ENCODE results near the gene CCDC182. TPM values are rescaled to one million over a fixed set of nuclear protein-coding genes. Genes with fewer than 3 reads are reported as not detected.

CCDC182 gene
- total RNA-seq, 1 experiment from 2014 or later: not detected

DNA sequence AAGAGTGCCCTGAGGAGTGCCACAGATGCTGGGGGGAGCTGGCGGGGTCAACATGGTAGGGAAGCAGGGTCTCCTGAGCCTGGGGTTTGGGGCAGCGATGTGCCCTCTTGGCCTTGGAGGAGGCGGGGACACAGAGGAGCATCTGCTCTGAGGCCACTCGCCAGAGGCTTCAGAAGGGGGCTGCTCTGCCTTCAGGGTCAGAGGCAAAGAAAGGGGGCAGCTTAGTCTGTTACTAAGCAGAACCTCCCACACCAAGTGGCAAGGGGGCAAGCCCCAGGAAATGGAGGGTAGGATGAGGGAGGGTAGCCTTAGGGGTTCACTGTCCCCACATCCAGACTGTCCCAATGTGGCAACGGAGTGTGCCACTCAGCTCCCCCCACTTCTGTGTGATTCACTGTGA is 18.3 kb downstream of the CCDC182 start:
- no peak for DNase-seq (ENCODE audit: low read depth)

GRCh38 chr17:57726213-57726790 is 18.8 kb downstream of the CCDC182 start:
- no peak for DNase-seq (ENCODE audit: low read depth)

- DNase-seq (ENCODE audit: low read depth): no peak
Observed at GRCh38 chr17:57724729-57725125, 20.4 kb downstream of the CCDC182 start.

- DNase-seq (ENCODE audit: low read depth): peak; percentile 55
Observed at GRCh38 chr17:57724026-57724728, 20.9 kb downstream of the CCDC182 start.

- DNase-seq (ENCODE audit: low read depth): no peak
Observed at GRCh38 chr17:57723427-57724025, 21.6 kb downstream of the CCDC182 start.

DNA sequence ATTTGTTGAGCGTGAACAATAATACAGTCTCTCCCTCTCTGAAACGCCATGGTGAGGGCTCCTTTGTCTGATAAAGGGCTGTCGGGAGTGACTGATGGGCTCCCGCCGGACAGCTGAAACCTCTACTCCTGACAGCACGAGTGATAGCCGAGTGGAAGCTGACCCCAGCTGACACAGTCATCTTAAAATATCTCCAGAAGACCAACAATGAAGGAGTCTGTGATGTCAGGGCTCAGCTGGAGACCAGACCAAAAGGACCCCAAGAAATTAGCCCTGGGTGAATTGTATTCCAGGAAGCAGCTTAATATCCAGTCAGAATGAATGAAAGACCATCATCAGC is 22.4 kb downstream of the CCDC182 start:
- DNase-seq (ENCODE audit: low read depth): no peak

DNA sequence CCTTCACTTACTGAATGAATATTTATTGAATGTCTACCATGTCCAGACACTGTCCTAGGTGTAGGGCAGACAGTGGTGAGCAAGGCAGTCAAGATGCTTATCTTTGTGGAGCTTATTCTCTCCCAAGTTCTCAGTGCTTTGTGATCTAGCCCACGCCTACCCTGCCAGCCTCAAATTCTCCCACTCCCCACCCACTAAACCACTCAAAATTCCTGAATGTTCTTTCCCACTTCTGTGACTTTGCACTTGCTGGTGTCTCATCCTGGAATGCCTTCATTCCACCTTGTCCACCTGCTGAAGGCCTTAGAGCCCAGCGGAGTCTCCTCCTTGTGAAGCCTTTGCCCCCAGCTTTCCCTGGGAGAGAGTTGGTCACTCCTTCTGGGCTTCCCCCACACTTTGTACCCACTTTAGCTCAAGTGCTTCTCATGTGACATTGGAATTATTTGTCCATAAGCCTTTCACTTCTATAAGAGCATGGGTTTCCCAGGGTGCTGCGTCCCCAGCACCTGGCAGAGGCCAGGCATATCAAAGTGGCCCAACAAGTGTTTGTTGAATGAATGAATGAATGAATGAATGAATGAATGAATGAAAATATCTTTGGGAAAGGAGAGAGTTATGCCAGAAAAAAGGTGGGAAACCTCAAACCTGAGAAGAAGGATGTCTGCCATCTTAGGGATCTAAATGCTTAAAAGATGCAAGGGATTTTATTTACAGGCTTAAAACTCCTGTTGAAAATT is 23.0 kb downstream of the CCDC182 start:
- DNase-seq (ENCODE audit: low read depth): no peak

DNA sequence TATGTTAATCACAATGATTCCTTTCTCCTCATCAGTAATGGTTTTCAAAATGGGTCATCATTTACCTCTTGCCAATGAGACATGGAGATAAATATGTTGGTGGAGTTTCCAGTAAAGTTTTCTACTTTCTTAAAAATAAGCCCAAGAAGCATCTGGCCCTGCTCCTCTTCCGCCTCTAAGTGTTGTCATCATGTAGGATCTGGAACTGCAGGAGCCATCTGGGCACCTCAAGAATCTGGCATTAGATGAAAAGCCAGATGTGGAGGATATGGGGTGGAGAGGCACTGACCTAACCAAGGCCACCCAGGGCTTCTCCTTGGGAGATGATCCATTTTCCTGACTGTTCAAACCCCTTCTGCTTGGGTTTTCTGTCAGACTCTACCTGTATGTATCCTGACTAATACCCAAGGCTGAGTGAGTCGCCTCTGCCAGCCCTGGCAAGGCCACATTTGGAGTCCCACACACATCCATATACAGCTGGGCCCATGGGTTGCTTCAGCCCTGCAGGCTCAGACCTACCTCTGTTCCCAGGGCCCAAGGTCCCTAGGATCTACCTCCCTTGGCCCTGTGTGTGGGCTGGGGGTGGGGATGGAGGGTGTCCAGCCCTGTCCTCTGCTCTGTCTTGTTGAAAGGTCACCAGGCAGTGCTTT is 24.6 kb downstream of the CCDC182 start:
- no peak for DNase-seq (ENCODE audit: low read depth)

- DNase-seq (ENCODE audit: low read depth): no peak
Observed at GRCh38 chr17:57718878-57719277, 26.2 kb downstream of the CCDC182 start.

DNA sequence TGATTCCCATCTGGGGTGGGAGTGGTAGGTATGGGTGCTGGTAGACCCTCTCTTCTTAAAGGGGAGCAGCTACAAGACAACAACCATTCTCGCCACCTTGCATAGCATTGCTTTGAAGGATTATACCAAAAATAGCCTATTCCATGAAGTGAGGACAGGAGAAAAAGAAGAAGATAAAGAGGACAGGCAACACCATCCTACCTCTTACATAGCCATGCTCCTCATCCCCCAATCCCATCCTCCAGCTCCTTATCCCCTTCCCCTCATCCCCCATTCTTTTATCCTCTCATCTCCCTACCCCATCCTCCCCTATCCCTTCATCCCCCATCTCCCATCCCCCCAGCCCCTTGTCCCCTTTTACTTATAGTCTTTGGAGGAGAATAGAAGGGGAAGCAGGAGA is 29.1 kb downstream of the CCDC182 start:
- no peak for DNase-seq (ENCODE audit: low read depth)

- DNase-seq (ENCODE audit: low read depth): no peak
Observed at GRCh38 chr17:57714665-57715180, 30.4 kb downstream of the CCDC182 start.

DNA sequence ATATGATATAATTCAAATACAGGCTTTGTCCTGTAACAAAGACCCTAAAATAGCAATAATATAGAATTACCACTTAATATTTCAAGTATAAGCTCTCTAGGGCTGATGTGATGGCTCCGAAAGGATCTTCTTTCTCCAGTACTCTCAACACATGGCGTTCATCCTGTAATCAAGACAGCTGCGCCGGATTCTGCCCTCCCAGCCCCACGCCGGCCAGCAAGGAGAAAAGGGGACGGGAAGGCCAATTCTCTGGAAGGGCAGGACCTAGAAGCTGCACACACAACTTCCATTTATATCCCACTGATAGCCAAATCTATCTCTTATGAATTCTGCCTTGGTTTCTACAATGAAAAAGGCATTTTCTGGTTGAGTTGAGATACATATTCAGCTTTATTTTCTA is 32.0 kb downstream of the CCDC182 start:
- DNase-seq (ENCODE audit: low read depth): no peak

- peak; percentile 23 for DNase-seq (ENCODE audit: low read depth)
Observed at GRCh38 chr17:57708410-57708809, 36.7 kb downstream of the CCDC182 start.

DNA sequence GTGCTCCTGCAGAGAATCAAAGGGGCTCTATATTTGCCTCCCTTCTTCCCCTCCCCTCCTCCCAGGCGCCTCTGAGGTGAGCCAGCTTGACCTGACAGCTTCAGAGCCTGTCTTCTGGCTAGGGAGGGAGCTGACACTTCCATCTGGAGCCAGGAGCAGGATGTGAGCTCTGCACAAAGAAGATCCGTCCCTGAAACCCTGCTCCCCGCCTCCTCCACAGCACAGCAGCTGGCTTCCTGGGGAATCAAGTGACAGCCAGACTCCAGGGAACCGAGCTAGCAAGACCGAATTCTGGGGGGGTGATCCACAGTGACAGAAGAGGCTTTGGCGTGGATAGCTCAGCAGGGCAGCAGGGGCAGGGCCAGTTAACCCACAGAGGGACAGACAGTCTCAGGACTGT is 37.2 kb downstream of the CCDC182 start:
- no peak for DNase-seq (ENCODE audit: low read depth)

GRCh38 chr17:57706761-57707160 is 38.3 kb downstream of the CCDC182 start:
- DNase-seq (ENCODE audit: low read depth): no peak

DNA sequence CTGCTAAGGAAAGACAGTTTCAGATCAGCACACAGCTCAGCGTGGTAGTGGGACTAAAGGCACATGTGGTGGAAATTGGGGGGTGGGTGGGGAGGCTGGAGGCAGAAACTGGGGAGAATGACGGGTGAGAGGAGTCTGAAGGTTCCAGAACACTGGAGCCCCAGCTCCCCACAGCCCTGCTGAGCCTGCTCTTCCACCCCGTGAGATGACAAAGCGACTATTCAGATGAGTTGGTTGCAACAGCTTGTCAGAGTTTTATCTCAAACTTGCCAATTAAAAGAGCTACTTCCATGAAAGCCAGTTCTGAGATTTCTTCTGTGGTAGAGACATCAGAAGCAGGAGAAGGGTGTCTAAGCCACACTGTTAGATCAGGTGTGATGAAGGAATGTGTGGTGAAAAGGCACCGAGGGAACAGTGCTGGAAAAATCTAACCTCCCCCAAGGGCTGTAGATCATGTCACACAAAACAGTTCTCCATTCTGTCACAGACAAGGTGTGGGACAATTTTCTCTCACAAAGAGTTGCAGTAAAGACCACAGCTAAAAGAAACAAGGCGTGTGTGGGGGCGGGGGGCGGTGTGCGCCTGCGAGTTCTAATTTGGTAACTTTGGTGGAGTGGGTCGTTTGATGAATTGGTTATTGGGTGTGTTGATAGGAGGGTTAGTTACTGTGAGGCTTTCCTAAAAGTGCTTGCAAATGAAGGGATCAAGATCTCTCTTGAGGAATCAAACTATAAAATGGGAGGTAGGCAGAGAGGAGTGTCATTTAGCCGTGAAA is 39.0 kb downstream of the CCDC182 start:
- DNase-seq (ENCODE audit: low read depth): no peak

DNA sequence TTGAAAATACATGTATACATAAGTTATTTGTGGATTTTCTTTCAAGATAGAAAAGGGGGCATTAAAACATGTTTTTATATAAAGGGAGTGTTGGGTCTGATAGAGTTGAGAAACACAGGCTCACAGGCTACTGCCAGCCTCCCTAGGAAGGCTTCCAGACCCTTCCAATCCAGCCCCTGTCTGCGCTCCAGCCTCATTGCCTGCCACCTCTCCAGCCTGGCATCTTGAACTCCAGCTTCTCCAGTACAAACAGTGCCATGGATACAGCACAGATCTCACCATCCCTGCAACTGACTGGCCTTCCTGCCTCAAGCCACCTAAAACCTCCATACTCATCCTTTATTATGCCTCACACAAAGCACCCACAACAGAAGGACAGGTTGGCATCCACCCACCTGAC is 40.7 kb downstream of the CCDC182 start:
- DNase-seq (ENCODE audit: low read depth): no peak

DNA sequence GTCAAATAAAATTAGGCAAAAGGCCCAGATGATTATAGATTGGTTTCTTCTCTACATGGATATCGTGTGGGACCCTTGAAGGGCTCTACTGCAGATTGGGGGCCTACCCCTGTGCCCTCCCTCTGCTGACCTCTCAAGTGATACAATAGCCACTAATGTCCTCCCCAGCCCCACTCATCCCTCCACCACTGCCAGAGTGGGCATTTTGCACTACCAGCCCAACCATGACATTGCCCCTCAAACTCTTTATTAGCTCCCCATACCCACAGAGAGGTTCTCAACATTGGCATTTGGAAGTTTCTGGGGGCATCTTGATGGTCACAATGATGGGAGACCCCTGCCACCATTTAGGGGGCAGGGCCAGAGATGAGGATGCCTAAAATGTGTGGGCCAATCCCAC is 41.8 kb downstream of the CCDC182 start:
- no peak for DNase-seq (ENCODE audit: low read depth)

DNA sequence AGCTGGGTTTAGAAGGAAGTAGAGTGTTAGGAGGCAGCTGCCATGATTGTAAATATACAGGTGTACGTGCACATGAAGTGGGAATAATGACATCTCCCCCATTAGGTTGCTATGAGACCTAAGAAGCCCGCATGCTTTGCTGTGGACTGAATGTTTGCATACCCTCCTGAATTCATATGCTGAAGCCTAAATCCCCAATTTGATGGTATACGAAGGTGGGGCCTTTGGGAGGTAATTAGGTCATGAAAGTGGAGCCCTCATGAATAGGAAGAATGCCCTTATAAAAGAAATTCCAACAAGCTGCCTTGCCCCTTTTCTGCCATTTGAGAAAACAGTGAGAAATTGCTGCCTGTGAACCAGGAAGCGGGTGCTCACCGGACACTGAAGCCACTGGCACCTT is 44.0 kb downstream of the CCDC182 start:
- no peak for DNase-seq (ENCODE audit: low read depth)

- no peak for DNase-seq (ENCODE audit: low read depth)
Observed at GRCh38 chr17:57699751-57700219, 45.3 kb downstream of the CCDC182 start.

All from Daoy (cell line).